ENCODE results near the gene THYN1. TPM values are rescaled to one million over a fixed set of nuclear protein-coding genes. Genes with fewer than 3 reads are reported as not detected.

The THYN1 gene
- total and polyA plus RNA-seq, 10 donors, result 24.5 to 54.8 (median 39.7) TPM

- peak; percentile 93 for DNase-seq
- intact Hi-C loops (cut with DNase I; ENCODE audit: low total_unique reads), result no loop called here
- H3K9me3 ChIP-seq, result no peaks in the 10 kb centered on the region
- H3K27me3 ChIP-seq (replicated peaks in 1 of 7), result peaks cover 0 to 11% (median 0%) of the 10 kb centered on the region in 7 donors
- H3K36me3 ChIP-seq, result peaks cover 0 to 6% (median 3%) of the 10 kb centered on the region in 6 donors
- H3K4me3 ChIP-seq, result peak overlapping the region; percentile 84 to 98 (median 92)
- 0 to 1% (median 1%) methylated on average over 27 to 93 of the region's 93 CpGs for WGBS, 5 donors
- H3K27ac ChIP-seq, result peak overlapping the region; percentile 71 to 97 (median 94)
- H3K4me1 ChIP-seq, result peaks cover 39 to 76% (median 61%) of the 10 kb centered on the region in 6 donors
- peak; percentile 34 to 76 (median 70) for TF ChIP-seq POLR2AphosphoS5 (IDR thresholded peaks at IDR 0.05)
- no peak for TF ChIP-seq POLR2A (IDR thresholded peaks at IDR 0.05)
- TF ChIP-seq CTCF (IDR thresholded peaks at IDR 0.05 in 8 of 11, conservative IDR thresholded peaks at IDR 0.05 in 3 of 11), result no peak
Measured at GRCh38 chr11:134224710-134225664, 28.2 kb downstream of the THYN1 start.

- H3K9me3 ChIP-seq, result no peaks in the 10 kb centered on the region
- peak within 1 kb of the TSS; percentile 71 to 97 (median 94) for H3K27ac ChIP-seq
- H3K4me1 ChIP-seq, result peaks cover 32 to 67% (median 52%) of the 10 kb centered on the region in 6 donors
- peak within 1 kb of the TSS; percentile 84 to 98 (median 92) for H3K4me3 ChIP-seq
- intact Hi-C loops (cut with DNase I; ENCODE audit: low total_unique reads), result no loop called here
- WGBS, 5 donors, result 0 to 1% (median 0%) methylated on average over 57 to 89 of the region's 89 CpGs
- DNase-seq, result peak; percentile 98
- peak in 4 of 11 experiments; percentile 18 to 36 (median 27) for TF ChIP-seq CTCF (IDR thresholded peaks at IDR 0.05 in 8 of 11, conservative IDR thresholded peaks at IDR 0.05 in 3 of 11)
- peak; percentile 100 for TF ChIP-seq POLR2AphosphoS5 (IDR thresholded peaks at IDR 0.05)
- peak; percentile 78 to 98 (median 87) for TF ChIP-seq POLR2A (IDR thresholded peaks at IDR 0.05)
- H3K36me3 ChIP-seq, result peaks cover 0 to 15% (median 11%) of the 10 kb centered on the region in 6 donors
- H3K27me3 ChIP-seq (replicated peaks in 1 of 7), result peaks cover 0 to 11% (median 0%) of the 10 kb centered on the region in 7 donors
Measured at GRCh38 chr11:134223836-134224709, 29.1 kb downstream of the THYN1 start, which contains the start of the genes NCAPD3 and VPS26B. Gene NCAPD3, minus strand, starts transcription at chr11:134223967. Its CDS starts 41 bp downstream, at chr11:134223926. Gene VPS26B, plus strand, starts transcription at chr11:134224671. Its CDS starts 452 bp downstream, at chr11:134225123.

GRCh38 chr11:134223121-134223520, 30.0 kb downstream of the THYN1 start:
- TF ChIP-seq POLR2AphosphoS5 (IDR thresholded peaks at IDR 0.05) (no peak), CTCF (IDR thresholded peaks at IDR 0.05 in 8 of 11, conservative IDR thresholded peaks at IDR 0.05 in 3 of 11) (no peak), POLR2A (IDR thresholded peaks at IDR 0.05) (no peak)
- peaks cover 0 to 25% (median 16%) of the 10 kb centered on the region in 6 donors for H3K36me3 ChIP-seq
- H3K4me1 ChIP-seq, result peaks cover 25 to 57% (median 43%) of the 10 kb centered on the region in 6 donors
- peak overlapping the region; percentile 84 to 98 (median 92) for H3K4me3 ChIP-seq
- WGBS, 5 donors, result 8 to 13% (median 9%) methylated on average over 5 of the region's 5 CpGs
- no peaks in the 10 kb centered on the region for H3K9me3 ChIP-seq
- H3K27me3 ChIP-seq (replicated peaks in 1 of 7), result peaks cover 0 to 11% (median 0%) of the 10 kb centered on the region in 7 donors
- peak overlapping the region in 6 of 8 donors; percentile 92 to 97 (median 96) for H3K27ac ChIP-seq
- peak; percentile 68 for DNase-seq
- intact Hi-C loops (cut with DNase I; ENCODE audit: low total_unique reads), result no loop called here

Data from spleen (tissue), 11 donors.